Muscle of leg (tissue), 11 donors: Measurements from ENCODE around the gene RGS2. TPM values are rescaled to one million over a fixed set of nuclear protein-coding genes. Genes with fewer than 3 reads are reported as not detected.

Source experiments
- DNase-seq: peaks from one replicate; pipeline ENCODE4 v3.0.0; 2013
- H3K27ac ChIP-seq: one replicate; pipeline ENCODE4 v1.5.1; 2013; ENCODE audit warnings: mild to moderate bottlenecking, low read length, control low read depth
- H3K27me3 ChIP-seq: one replicate; pipeline ENCODE4 v1.6.1; 2013; ENCODE audit warnings: low read length; ENCODE audit not compliant: control insufficient read depth, insufficient read depth
- H3K36me3 ChIP-seq: one replicate; pipeline ENCODE4 v1.6.1; 2013; ENCODE audit warnings: low read length; ENCODE audit not compliant: control insufficient read depth, insufficient read depth
- H3K4me1 ChIP-seq: one replicate; pipeline ENCODE4 v1.6.1; 2013; ENCODE audit warnings: low read length; ENCODE audit not compliant: control insufficient read depth, insufficient read depth
- H3K4me3 ChIP-seq: one replicate; pipeline ENCODE4 v1.5.1; 2013; ENCODE audit warnings: low read length, control low read depth
- H3K9me3 ChIP-seq: replicated peaks from 2 replicates; pipeline ENCODE4 v1.6.1; 2013; ENCODE audit warnings: low read depth, low read length; ENCODE audit not compliant: control insufficient read depth
- WGBS: methylation state at CpG from one replicate; pipeline ENCODE4 v1.1.5; 2013; ENCODE audit warnings: missing lambda C conversion rate; ENCODE audit not compliant: insufficient coverage; 5-methylcytosine and 5-hydroxymethylcytosine counted together
- polyA plus RNA-seq, 8 donors: library from polyadenylated mRNA; unstranded; fragments of 120-200 nt; gene quantifications; one replicate each; pipeline versions ENCODE4 v1.2.1 to v1.2.3, GENCODE V29; 2013; ENCODE audit warnings: inconsistent platforms in 1 of 8, low replicate concordance in 1 of 8; ENCODE audit not compliant: insufficient read length in 8 of 8, insufficient read depth in 1 of 8
- total RNA-seq: library from RNA; stranded (reverse); fragments of 120-200 nt; gene quantifications from one replicate; pipeline ENCODE4 v1.2.4, GENCODE V29; 2013

Gene RGS2
- total and polyA plus RNA-seq, 9 donors = 94.2 to 141 (median 113) TPM

DNA sequence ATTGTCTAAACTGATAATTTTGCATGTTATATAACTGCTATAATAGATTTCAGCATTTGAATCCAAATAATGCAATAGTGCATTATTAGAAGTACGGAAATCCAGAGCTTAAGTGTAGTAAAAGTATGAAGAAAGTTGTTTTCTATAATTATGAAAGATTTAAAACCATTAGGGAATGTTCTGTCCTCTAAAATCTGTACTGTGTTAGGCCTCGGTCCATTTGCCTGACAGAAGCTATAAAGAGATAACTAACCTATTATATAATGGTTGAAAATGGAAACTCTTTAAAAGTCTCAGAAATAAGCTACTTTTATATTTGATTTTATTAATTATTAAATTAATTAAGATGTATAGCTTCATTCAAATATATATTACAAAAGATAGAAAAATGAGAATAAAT, 16.2 kb upstream of the RGS2 start:
- Histone ChIP-seq H3K27me3 (no peaks in the 10 kb centered on the region), H3K27ac (no peak overlapping the region), H3K4me3 (no peak overlapping the region), H3K9me3 (no peaks in the 10 kb centered on the region), H3K4me1 (no peaks in the 10 kb centered on the region), H3K36me3 (no peaks in the 10 kb centered on the region)
- no peak for DNase-seq
- no CpG with 5 or more reads among the region's 2 CpGs for WGBS

DNA sequence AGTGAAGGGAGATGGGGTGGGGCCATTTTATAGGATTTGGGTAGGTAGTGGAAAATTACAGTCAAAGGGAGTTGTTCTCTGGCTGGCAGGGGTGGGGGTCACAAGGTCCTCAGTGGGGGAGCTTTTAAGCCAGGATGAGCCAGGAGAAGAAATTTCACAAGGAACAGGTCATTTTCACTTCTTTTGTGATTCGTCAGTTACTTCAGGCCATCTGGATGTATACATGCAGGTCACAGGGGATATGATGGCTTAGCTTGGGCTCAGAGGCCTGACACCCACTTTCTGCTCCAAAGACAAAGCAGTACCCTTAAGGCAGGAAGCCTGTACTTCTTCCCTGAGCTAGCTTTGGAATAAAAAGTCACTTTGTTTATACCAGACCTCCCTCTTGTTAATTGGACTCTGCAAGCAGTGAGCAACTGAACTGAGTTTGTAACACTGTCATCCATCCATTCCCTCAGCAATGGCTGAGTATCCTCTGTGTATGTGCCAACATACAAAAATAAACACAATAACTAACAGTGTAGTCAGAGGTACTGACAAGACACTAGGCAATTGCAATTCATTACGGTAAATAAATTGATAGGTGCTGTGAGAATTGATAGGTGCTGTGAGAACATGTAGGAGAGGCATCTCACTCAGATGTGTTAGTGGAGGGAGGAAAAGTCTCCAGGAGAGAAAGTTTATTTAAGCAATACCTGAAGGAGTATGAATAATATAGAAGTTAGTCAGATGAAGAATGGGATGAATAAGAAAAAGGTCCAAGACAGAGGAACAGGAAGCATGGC, 14.7 kb upstream of the RGS2 start:
- no peak for DNase-seq

DNA sequence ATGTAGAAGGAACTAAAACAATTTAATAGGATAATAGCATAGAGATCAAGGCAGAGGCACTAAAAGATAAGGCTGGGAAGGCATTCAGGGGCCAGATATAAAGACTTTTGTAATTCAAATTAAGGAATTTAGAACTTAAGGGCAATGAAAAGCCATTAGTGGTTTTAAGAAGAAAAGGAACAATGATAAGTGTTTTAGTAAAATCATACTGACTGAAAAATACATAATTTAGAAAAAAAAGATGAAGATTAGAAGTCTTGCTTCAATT, 14.1 kb upstream of the RGS2 start:
- Histone ChIP-seq H3K36me3 (no peaks in the 10 kb centered on the region), H3K4me1 (no peaks in the 10 kb centered on the region), H3K4me3 (no peak overlapping the region), H3K27me3 (no peaks in the 10 kb centered on the region), H3K9me3 (no peaks in the 10 kb centered on the region), H3K27ac (no peak overlapping the region)
- DNase-seq = no peak

More for the DNA sequence above, 14.7 kb upstream of the RGS2 start:
- Histone ChIP-seq H3K4me1 (no peaks in the 10 kb centered on the region), H3K27me3 (no peaks in the 10 kb centered on the region), H3K27ac (no peak overlapping the region), H3K36me3 (no peaks in the 10 kb centered on the region), H3K4me3 (no peak overlapping the region), H3K9me3 (no peaks in the 10 kb centered on the region)
- WGBS = 69% methylated on average over 2 of the region's 2 CpGs

DNA sequence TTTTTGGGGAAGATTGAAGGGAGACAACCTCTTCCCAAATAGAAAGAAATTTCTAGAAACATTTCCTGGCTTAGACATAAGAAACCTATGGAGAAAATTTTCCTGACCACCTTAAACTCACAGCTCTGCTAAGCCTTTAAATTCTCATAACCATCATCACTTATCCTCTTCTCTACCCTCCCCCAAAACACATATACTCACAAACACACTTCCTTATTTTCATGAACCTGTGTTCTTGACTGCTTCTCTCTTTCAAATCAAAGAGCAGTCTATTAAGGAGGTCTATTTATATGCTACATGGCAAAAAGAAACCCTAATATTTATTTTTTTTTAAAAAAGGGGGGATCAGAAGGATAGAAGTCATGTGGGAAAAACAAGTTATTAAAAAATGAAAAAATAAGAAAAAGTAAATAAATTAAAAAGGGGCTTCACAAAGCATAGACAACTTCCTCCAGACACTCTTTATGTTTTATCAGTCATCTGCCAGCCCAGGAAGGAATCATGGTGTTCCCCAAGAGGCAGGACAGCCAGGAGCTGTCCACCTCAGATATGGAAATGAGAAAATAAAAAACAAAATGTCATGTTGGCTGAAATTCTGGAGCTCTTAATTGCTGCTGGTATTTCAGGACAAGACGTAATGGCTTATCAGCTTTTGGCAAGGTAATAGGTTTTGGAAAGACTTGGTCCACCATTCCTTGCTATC, 12.8 kb upstream of the RGS2 start:
- Histone ChIP-seq H3K9me3 (no peaks in the 10 kb centered on the region), H3K4me3 (no peak overlapping the region), H3K27me3 (no peaks in the 10 kb centered on the region), H3K36me3 (no peaks in the 10 kb centered on the region), H3K27ac (no peak overlapping the region), H3K4me1 (no peaks in the 10 kb centered on the region)
- no peak for DNase-seq
- WGBS = 50% methylated on average over 1 of the region's 1 CpG

DNA sequence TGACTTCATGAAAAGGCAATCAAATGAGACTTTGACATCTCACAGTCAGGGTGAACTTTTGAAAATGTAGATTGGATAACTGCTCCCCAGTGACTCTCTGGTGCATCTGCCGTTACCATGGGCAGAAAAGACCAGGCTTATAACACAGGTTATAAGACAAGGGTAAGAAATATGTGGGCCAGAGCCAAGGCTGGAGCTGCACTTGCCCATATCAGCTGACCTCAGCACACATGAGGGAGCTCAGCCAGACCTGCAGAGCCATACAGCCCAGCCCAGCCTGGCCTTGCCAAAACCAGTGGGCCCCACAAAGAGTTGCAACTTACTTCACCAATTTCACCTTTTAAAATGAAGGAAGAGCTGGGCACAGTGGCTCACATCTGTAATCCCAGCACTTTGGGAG, 11.7 kb upstream of the RGS2 start:
- H3K36me3 ChIP-seq = no peaks in the 10 kb centered on the region
- no peaks in the 10 kb centered on the region for H3K27me3 ChIP-seq
- no peaks in the 10 kb centered on the region for H3K9me3 ChIP-seq
- 60% methylated on average over 1 of the region's 1 CpG for WGBS
- no peak overlapping the region for H3K4me3 ChIP-seq
- H3K4me1 ChIP-seq = no peaks in the 10 kb centered on the region
- no peak for DNase-seq
- H3K27ac ChIP-seq = no peak overlapping the region

DNA sequence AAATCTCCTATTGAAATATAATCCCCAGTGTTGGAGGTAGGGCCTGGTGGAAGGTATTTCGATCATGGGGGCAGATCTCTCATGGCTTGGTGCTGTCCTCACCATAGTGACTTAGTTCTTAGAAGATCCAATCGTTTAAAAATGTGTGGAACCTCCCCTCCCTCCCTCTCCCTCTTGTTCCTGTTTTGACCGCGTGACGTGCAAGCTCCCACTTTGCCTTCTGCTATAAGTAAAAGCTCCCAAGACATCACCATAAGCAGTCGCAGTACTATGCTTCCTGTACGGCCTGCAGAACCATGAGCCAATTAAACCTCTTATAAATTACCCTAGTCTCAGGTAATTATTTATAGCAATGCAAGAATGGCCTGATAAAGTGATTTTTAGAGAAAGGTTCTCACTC, 10.9 kb upstream of the RGS2 start:
- WGBS = 83% methylated on average over 4 of the region's 7 CpGs
- no peaks in the 10 kb centered on the region for H3K9me3 ChIP-seq
- no peaks in the 10 kb centered on the region for H3K36me3 ChIP-seq
- H3K4me1 ChIP-seq = no peaks in the 10 kb centered on the region
- DNase-seq = peak; percentile 34
- no peak overlapping the region for H3K4me3 ChIP-seq
- no peaks in the 10 kb centered on the region for H3K27me3 ChIP-seq
- no peak overlapping the region for H3K27ac ChIP-seq

DNA sequence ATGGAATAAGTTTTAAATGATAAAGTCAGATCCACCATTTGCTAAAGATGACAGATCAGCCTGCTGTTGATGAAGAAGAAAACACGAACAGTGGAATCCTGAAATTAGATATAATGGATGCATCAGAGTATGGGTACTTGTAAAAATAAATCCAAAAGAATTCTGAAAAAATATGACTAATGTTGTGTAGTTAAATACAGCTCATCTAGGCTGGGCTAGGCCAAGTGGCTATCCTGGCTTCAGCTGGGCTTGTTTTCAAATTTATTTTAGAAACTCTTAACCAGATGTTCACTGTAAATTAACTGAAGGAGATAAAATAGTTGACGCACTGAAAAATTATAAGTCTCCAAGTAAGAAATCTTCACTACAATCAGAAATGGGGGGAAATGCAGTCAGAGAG, 7.4 kb upstream of the RGS2 start:
- H3K4me3 ChIP-seq = no peak overlapping the region
- no peaks in the 10 kb centered on the region for H3K9me3 ChIP-seq
- H3K36me3 ChIP-seq = no peaks in the 10 kb centered on the region
- no peaks in the 10 kb centered on the region for H3K27me3 ChIP-seq
- H3K4me1 ChIP-seq = no peaks in the 10 kb centered on the region
- no peak overlapping the region for H3K27ac ChIP-seq
- WGBS = 80% methylated on average over 1 of the region's 2 CpGs
- DNase-seq = no peak

DNA sequence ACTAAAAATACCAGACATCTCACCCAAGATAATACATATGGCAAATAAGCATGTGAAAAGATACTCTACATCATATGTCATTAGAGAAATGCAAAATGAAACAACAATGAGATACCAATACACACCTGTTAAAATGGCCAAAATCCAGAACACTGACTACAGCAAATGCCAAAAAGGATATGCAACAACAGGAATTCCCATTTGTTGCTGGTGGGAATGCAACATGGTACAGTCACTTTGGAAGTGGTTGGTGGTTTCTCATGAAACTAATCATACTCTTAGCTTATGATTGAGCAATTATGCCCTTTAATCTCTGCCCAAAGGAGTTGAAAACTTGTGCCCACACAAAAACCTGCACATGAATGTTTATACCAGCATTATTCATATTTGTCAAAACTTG, 6.4 kb upstream of the RGS2 start:
- Histone ChIP-seq H3K4me1 (no peaks in the 10 kb centered on the region), H3K27ac (no peak overlapping the region), H3K27me3 (no peaks in the 10 kb centered on the region), H3K9me3 (no peaks in the 10 kb centered on the region), H3K36me3 (no peaks in the 10 kb centered on the region), H3K4me3 (no peak overlapping the region)
- DNase-seq = no peak

DNA sequence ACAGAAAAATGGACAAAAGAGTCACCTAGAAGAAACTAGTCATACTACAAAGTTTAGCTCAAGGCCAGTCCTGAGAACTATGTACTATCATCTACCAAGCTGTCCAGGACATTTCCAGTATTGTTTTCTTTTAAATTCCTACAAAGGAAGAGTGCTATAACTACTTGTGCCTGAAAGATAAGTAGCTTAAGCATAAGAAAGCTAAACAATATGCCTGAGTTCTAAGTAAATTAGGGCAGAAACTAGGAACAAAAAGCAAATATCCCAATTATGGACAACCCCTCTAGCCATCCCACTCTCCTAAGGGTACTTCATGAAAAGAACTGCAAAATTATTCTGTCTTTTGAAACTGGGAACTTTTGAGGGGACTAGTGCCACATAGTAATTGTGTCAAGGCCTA, 5.3 kb upstream of the RGS2 start:
- H3K9me3 ChIP-seq = no peaks in the 10 kb centered on the region
- H3K4me3 ChIP-seq = no peak overlapping the region
- H3K27ac ChIP-seq = no peak overlapping the region
- peaks cover 5% of the 10 kb centered on the region for H3K4me1 ChIP-seq
- no peak for DNase-seq
- no peaks in the 10 kb centered on the region for H3K27me3 ChIP-seq
- no peaks in the 10 kb centered on the region for H3K36me3 ChIP-seq

DNA sequence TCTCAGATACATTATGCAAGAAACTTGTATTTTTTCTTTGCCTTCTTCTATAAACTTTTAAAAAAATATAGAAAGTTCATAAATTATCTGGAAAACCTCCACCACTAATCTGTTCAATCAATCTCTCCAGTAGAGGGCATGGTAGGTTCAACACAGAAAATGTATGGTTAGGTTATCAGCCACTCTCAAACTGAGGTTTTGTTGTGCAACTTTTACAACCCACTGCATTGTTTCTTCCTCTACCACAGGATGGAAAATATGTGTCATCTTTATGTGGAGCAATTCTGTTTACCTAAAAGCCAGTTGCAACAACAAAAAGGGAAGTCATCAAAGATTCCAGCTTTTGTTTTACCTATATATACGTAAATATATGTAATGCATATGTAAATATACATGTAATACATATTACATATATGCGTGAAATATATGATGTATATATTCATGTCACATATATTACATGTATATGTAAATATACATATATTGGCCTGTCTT, 3.0 kb upstream of the RGS2 start:
- Histone ChIP-seq H3K9me3 (no peaks in the 10 kb centered on the region), H3K27me3 (no peaks in the 10 kb centered on the region), H3K36me3 (peaks cover 2% of the 10 kb centered on the region), H3K4me1 (peaks cover 8% of the 10 kb centered on the region), H3K27ac (no peak overlapping the region), H3K4me3 (no peak overlapping the region)
- WGBS = no CpG with 5 or more reads among the region's 2 CpGs
- DNase-seq = peak; percentile 83
